ENCODE data around the gene TRPM2.
"Not testable (repeated sequence)": the region's sequence is repeated elsewhere in the genome, so short reads cannot be mapped to it uniquely, and the experiment has no call there.

TRPM2 gene

GRCh38 chr21:44392185-44392584 lies 38.8 kb downstream of the TRPM2 start:
- no peak for TF ChIP-seq PAX5 (IDR thresholded peaks at IDR 0.05; ENCODE audit: insufficient read depth, low read length, severe bottlenecking)
- TF ChIP-seq POU2F2 (IDR thresholded peaks at IDR 0.05; ENCODE audit: low read depth, low read length): no peak
- no peak for TF ChIP-seq POLR2AphosphoS5 (IDR thresholded peaks at IDR 0.05; ENCODE audit: low read depth, low read length)
- no peak for TF ChIP-seq TAF1 (IDR thresholded peaks at IDR 0.05; ENCODE audit: low read depth, low read length)
- no peak for TF ChIP-seq SPI1 (IDR thresholded peaks at IDR 0.05; ENCODE audit: low read depth, low read length)
- TF ChIP-seq POLR2A (IDR thresholded peaks at IDR 0.05; ENCODE audit: low read depth, low read length): no peak
- DNase-seq (ENCODE audit: insufficient read length, low spot score) (no peak), FAIRE-seq (no peak)

- TF ChIP-seq PAX5 (IDR thresholded peaks at IDR 0.05; ENCODE audit: insufficient read depth, low read length, severe bottlenecking) (no peak), POU2F2 (IDR thresholded peaks at IDR 0.05; ENCODE audit: low read depth, low read length) (no peak), SPI1 (IDR thresholded peaks at IDR 0.05; ENCODE audit: low read depth, low read length) (no peak), POLR2A (IDR thresholded peaks at IDR 0.05; ENCODE audit: low read depth, low read length) (no peak), POLR2AphosphoS5 (IDR thresholded peaks at IDR 0.05; ENCODE audit: low read depth, low read length) (no peak), TAF1 (IDR thresholded peaks at IDR 0.05; ENCODE audit: low read depth, low read length) (no peak)
- no peak for DNase-seq (ENCODE audit: insufficient read length, low spot score)
- no peak for FAIRE-seq
Measured at GRCh38 chr21:44392916-44393315, 39.5 kb downstream of the TRPM2 start.

GRCh38 chr21:44394733-44395132 lies 41.3 kb downstream of the TRPM2 start:
- no peak for TF ChIP-seq TAF1 (IDR thresholded peaks at IDR 0.05; ENCODE audit: low read depth, low read length)
- no peak for TF ChIP-seq POLR2AphosphoS5 (IDR thresholded peaks at IDR 0.05; ENCODE audit: low read depth, low read length)
- TF ChIP-seq SPI1 (IDR thresholded peaks at IDR 0.05; ENCODE audit: low read depth, low read length): no peak
- no peak for TF ChIP-seq POLR2A (IDR thresholded peaks at IDR 0.05; ENCODE audit: low read depth, low read length)
- no peak for TF ChIP-seq POU2F2 (IDR thresholded peaks at IDR 0.05; ENCODE audit: low read depth, low read length)
- TF ChIP-seq PAX5 (IDR thresholded peaks at IDR 0.05; ENCODE audit: insufficient read depth, low read length, severe bottlenecking): no peak
- FAIRE-seq (no peak), DNase-seq (ENCODE audit: insufficient read length, low spot score) (no peak)

- no peak for DNase-seq (ENCODE audit: insufficient read length, low spot score)
- no peak for TF ChIP-seq SPI1 (IDR thresholded peaks at IDR 0.05; ENCODE audit: low read depth, low read length)
- no peak for TF ChIP-seq POLR2AphosphoS5 (IDR thresholded peaks at IDR 0.05; ENCODE audit: low read depth, low read length)
- no peak for TF ChIP-seq TAF1 (IDR thresholded peaks at IDR 0.05; ENCODE audit: low read depth, low read length)
- no peak for TF ChIP-seq POU2F2 (IDR thresholded peaks at IDR 0.05; ENCODE audit: low read depth, low read length)
- TF ChIP-seq POLR2A (IDR thresholded peaks at IDR 0.05; ENCODE audit: low read depth, low read length): no peak
- no peak for TF ChIP-seq PAX5 (IDR thresholded peaks at IDR 0.05; ENCODE audit: insufficient read depth, low read length, severe bottlenecking)
- FAIRE-seq: no peak
Measured at GRCh38 chr21:44395260-44395659, 41.8 kb downstream of the TRPM2 start.

- DNase-seq (ENCODE audit: insufficient read length, low spot score); FAIRE-seq: not testable (repeated sequence)
Measured at GRCh38 chr21:44396803-44397202, 43.4 kb downstream of the TRPM2 start.

GRCh38 chr21:44397431-44398031 lies 44.1 kb downstream of the TRPM2 start:
- no peak for TF ChIP-seq PAX5 (IDR thresholded peaks at IDR 0.05; ENCODE audit: insufficient read depth, low read length, severe bottlenecking)
- no peak for TF ChIP-seq TAF1 (IDR thresholded peaks at IDR 0.05; ENCODE audit: low read depth, low read length)
- no peak for TF ChIP-seq POU2F2 (IDR thresholded peaks at IDR 0.05; ENCODE audit: low read depth, low read length)
- TF ChIP-seq SPI1 (IDR thresholded peaks at IDR 0.05; ENCODE audit: low read depth, low read length): no peak
- TF ChIP-seq POLR2AphosphoS5 (IDR thresholded peaks at IDR 0.05; ENCODE audit: low read depth, low read length): no peak
- no peak for TF ChIP-seq POLR2A (IDR thresholded peaks at IDR 0.05; ENCODE audit: low read depth, low read length)
- FAIRE-seq (no peak), DNase-seq (ENCODE audit: insufficient read length, low spot score) (no peak)

DNA sequence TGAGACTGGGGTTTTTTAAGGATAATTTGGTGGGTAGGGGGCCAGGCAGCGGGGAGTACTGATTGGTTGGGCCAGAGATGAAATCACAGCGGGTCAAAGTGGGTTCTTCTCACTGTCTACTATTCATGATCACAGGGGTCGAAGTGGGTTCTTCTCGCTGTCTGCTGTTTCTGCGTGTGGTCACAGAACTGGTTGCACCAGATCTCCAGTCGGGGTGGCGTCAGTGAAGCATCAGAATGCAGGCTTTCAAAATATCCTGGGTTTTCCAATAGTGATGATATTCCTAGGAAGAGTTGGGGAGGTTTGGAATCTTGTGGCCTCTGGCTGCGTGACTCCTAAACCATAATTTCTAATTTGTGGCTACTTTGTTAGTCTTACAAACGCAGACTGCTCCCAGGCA lies 45.1 kb downstream of the TRPM2 start:
- DNase-seq (ENCODE audit: insufficient read length, low spot score) (no peak), FAIRE-seq (no peak)
- TF ChIP-seq POLR2AphosphoS5 (IDR thresholded peaks at IDR 0.05; ENCODE audit: low read depth, low read length) (no peak), SPI1 (IDR thresholded peaks at IDR 0.05; ENCODE audit: low read depth, low read length) (no peak), PAX5 (IDR thresholded peaks at IDR 0.05; ENCODE audit: insufficient read depth, low read length, severe bottlenecking) (no peak), POLR2A (IDR thresholded peaks at IDR 0.05; ENCODE audit: low read depth, low read length) (no peak), POU2F2 (IDR thresholded peaks at IDR 0.05; ENCODE audit: low read depth, low read length) (no peak), TAF1 (IDR thresholded peaks at IDR 0.05; ENCODE audit: low read depth, low read length) (no peak)

- FAIRE-seq: no peak
- no peak for DNase-seq (ENCODE audit: insufficient read length, low spot score)
- no peak for TF ChIP-seq POLR2A (IDR thresholded peaks at IDR 0.05; ENCODE audit: low read depth, low read length)
- TF ChIP-seq SPI1 (IDR thresholded peaks at IDR 0.05; ENCODE audit: low read depth, low read length): no peak
- no peak for TF ChIP-seq PAX5 (IDR thresholded peaks at IDR 0.05; ENCODE audit: insufficient read depth, low read length, severe bottlenecking)
- no peak for TF ChIP-seq TAF1 (IDR thresholded peaks at IDR 0.05; ENCODE audit: low read depth, low read length)
- TF ChIP-seq POU2F2 (IDR thresholded peaks at IDR 0.05; ENCODE audit: low read depth, low read length): no peak
- TF ChIP-seq POLR2AphosphoS5 (IDR thresholded peaks at IDR 0.05; ENCODE audit: low read depth, low read length): no peak
Measured at GRCh38 chr21:44399151-44399954, 45.9 kb downstream of the TRPM2 start.

DNA sequence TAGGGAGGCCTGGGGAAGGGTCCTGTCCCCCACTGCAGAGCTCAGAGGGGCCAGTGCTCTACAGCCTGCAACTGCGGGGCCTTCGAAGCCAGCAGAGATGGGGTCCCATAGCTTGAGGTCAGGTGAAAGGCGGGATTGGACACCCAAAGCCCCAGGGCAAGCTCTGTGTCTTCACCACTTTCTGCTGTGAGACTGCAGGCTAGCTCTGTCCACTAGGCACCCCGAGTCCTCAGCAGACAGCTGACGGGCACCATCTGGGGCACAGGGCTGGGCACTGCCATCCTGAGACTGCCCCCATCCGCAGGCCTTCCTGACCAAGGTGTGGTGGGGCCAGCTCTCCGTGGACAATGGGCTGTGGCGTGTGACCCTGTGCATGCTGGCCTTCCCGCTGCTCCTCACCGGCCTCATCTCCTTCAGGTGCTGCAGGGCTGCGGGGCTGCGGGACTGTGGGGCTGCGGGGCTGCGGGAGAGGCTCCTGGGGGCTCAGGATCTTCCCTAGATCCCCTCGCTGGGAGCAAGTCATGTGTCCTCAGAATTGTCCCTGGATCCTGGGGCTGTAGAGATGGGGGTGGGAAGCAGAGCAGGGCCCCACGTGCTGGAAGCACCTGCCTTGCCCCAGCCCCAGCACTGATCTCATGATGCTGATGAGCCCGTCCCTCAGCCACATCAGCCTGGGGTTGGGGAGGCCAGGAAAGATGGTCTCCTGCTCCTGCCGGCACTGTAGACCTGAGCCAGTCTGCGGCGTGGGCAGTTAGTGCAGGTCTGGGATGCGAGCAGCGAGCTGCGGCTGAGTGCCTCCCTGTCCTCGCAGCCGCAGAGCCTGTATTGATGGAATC lies 46.8 kb downstream of the TRPM2 start:
- DNase-seq (ENCODE audit: insufficient read length, low spot score) (no peak), FAIRE-seq (no peak)
- TF ChIP-seq PAX5 (IDR thresholded peaks at IDR 0.05; ENCODE audit: insufficient read depth, low read length, severe bottlenecking): no peak
- no peak for TF ChIP-seq POLR2A (IDR thresholded peaks at IDR 0.05; ENCODE audit: low read depth, low read length)
- TF ChIP-seq SPI1 (IDR thresholded peaks at IDR 0.05; ENCODE audit: low read depth, low read length): no peak
- no peak for TF ChIP-seq POU2F2 (IDR thresholded peaks at IDR 0.05; ENCODE audit: low read depth, low read length)
- no peak for TF ChIP-seq TAF1 (IDR thresholded peaks at IDR 0.05; ENCODE audit: low read depth, low read length)
- TF ChIP-seq POLR2AphosphoS5 (IDR thresholded peaks at IDR 0.05; ENCODE audit: low read depth, low read length): no peak
